G401 (cell line): Measurements from ENCODE around the gene WIPF3. TPM values are rescaled to one million over a fixed set of nuclear protein-coding genes. Genes with fewer than 3 reads are reported as not detected.

Source experiments
- DNase-seq: peaks from one replicate; pipeline ENCODE4 v3.0.0-alpha.2; 2015; ENCODE audit warnings: low spot score
- in situ Hi-C: cut with HindIII; loops from 2 replicates; pipeline ENCODE4 v1.10.0; 2016; ENCODE audit warnings: low sequenced_read_pairs, mixed read lengths
- total RNA-seq: library from RNA; depleted of rRNA; stranded (reverse); fragments of >200 nt; shearing (Covaris generic); gene quantifications from 2 replicates; pipeline ENCODE4 v1.2.3, GENCODE V29; 2014

Gene WIPF3
- total RNA-seq, 1 experiment from 2014 or later = not detected

DNA sequence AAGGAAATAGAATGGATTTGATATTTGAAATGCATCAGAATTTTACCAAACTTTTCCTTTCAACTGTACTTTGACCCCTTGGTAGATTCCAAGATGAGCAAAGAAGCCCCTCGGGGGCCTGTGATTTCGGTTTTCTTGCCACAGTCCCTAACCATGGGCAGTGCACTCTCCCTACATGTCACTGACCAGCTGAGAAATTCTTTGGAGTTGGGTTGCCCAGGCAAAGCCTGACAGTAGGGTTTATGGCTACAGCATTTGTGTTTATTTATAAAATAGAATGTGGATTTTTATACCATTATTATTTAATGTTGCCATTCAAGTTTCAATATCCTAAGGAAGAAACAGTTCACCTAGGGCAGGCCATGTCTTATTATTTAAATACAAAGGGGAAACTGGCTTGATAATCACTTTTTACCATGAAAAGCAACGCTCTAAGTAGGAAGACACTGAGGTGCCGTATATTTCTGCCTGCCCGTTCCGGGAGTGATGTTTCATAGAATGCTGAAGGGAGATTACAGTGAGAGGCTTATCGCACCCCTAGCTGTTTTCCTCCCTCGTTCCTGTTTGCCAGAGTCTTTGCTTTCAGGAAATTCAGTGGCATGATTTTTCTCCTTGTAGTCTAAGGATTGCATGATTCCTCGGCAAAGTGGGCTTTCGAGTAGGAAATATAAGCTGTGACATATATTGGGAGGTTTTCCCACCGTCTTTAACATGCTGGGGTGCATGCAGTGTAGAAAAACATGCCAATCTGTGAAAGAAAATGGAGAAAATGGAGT lies 35.8 kb downstream of the WIPF3 start:
- in situ Hi-C loops = no loop called here
- no peak for DNase-seq

DNA sequence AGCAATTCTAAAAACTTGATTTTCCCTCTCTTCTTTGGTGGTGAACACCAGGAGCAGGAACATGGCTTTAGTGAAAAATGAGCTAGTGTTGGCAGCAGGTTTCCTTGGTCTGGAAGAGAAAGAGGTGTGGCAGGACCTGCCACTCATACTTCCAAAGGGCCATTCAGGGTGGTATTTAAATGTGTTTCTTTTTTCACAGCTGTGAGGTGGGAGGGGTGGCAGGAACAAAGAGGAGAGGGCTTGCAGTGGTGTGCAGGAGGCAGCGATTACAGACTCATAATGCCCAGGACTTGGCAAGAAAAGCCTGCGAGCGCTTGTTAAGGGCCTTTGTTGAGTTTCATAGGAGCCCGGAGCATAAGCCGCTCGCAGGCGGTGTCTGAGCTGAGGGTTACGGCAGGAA lies 36.8 kb downstream of the WIPF3 start:
- in situ Hi-C loops = no loop called here
- no peak for DNase-seq

DNA sequence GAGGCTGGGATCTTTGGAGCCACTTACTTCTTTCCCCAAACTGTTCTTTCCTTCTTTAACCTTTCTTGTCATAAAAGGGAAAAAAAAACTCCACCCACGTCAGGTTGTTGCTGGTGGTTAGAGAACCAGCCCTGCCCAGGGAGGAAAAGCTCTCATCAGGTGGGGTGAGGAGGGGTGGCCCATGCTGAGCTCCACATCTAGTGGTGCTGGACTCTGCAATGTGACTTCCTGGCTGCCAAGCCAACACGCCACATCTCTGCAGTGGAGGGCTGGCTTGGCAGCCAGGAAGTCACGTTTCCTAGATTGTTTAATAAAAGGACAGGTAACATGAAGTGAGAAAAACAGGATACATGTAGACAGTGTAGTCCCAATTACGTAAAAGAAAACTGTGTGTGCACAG lies 37.4 kb downstream of the WIPF3 start:
- in situ Hi-C loops = no loop called here
- no peak for DNase-seq

DNA sequence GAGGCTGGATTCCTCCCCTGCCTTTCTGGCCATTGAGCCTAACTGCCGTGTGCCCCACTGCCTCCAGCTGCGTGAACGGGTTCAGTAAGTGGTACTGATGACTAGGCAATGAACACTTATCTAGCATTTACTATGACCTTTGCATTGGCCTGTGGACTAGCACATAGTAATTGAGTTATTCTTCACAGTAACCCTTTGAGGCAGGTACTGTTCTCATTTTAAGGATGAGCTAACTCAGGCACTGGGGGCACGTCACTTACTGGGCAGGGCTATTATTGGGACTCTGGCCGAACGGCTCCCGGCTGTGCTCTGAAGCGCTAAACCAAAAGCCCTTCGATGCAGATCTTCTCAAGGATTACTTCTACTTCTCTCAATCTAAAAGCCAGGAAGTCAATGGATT lies 38.3 kb downstream of the WIPF3 start:
- DNase-seq = no peak
- in situ Hi-C loops = no loop called here

DNA sequence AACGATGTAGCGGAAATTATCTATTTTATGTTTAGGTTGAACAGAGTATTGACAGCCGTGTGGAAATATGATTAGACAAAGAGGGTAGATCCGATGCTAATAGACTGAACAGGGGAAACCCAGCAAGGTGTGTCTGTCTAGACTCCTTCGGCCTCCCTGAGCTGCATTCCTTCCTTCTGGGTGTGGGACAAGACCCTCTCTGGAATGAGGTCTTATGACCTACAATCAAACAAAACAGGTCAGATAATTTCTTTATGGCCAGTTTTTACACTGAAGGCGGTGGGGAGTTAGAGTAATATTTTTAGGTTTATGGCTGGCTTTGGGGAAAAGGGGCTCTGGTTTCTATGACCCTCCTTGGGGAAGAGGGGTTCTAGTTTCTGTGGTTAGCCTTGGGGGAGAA lies 41.2 kb downstream of the WIPF3 start:
- no peak for DNase-seq
- in situ Hi-C loops = no loop called here

DNA sequence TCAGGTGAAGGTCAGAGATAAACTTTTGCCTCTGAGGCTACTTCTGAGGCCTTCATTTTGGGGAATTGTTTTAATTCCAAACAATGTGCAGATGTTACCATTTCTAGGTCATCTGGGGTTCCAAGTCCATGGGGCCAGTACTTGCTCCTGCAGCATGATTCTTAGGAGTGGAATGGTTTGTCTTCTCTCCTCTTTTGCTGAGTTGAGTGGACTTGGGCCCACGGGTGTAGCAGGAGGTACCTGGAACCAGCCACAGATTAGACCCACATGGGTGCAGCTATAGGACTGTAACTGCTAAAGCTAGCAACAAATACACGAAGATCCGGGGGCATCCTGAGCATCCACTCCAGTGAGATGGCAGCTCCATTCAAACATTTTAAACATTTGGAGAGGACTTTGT lies 41.6 kb downstream of the WIPF3 start:
- DNase-seq = no peak
- in situ Hi-C loops = no loop called here

DNA sequence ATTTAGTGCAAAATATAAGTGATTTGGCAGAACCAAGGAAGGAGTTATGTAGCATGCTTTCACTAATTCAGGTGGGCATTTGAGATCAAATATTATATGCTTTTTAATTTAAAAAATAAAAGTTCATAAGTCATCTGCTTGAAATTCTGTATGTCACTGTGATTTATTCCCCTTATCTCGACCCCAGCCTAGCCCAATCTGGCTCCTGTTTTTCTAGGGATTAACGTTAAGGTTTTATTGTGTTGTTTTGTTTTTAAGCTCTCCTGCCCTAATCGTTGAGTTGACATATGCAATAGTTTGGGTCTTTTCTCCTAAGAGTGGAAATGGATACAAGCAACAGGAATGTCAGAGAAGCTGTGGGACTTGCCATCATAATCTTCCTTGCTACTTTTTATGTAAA lies 42.6 kb downstream of the WIPF3 start:
- no peak for DNase-seq
- in situ Hi-C loops = no loop called here

DNA sequence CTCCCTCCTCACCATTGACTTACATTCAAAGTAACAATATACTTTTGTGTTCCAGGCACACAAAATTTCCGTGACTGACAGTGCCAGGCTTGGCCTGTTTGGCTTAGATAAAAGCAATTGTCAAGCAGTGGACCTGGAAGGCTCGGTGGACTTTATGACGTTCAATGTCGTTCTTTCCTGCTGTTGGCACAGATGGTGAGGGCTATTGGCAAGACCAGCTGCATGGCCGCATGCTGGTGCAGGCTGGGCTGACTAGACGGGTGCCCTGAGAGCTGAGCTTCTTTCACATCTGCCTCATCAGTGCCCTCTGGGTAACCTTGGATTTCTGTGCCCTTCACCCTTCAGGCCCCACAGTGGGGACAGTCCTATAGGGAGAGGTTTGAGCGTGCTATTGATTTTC lies 45.2 kb downstream of the WIPF3 start:
- no peak for DNase-seq
- in situ Hi-C loops = no loop called here

DNA sequence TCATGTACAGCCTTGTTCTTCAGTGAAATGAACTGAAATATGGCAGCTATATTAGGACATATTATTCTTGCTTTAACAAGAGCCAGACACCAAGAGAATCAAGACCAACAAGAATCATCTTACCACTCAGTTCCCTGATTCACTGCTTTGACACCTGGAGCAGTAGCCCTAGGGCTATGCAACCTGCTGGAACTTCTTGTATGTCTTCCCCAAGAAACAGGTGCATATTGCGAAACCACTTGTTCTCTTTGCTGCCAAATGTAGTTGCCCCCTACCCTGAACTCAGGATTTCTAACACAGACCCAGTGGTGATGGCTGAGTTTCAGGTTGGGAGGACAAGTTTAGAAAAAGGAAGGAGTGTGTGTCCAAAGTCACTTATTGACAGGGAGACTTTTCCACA lies 46.1 kb downstream of the WIPF3 start:
- DNase-seq = no peak
- in situ Hi-C loops = no loop called here

DNA sequence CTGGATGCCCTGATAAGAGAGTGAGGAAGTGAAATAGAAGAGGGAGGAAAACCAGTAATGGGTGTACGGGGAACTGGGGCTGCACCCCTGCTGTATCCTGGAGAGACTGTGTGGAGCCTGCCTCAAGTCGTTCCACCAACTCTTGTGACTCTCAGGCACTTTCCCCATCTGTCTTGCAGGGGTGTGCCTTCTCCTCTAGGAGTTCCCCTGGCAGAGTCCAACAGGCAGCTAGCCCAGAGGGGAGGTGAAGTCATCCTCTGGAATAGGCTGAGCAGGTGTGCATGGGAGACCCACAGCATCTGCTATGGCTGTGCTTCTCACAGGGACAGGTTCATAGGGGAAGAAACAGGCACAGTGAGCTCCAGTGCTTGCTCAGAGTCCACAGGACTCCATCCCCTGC lies 46.8 kb downstream of the WIPF3 start:
- in situ Hi-C loops = no loop called here
- no peak for DNase-seq

DNA sequence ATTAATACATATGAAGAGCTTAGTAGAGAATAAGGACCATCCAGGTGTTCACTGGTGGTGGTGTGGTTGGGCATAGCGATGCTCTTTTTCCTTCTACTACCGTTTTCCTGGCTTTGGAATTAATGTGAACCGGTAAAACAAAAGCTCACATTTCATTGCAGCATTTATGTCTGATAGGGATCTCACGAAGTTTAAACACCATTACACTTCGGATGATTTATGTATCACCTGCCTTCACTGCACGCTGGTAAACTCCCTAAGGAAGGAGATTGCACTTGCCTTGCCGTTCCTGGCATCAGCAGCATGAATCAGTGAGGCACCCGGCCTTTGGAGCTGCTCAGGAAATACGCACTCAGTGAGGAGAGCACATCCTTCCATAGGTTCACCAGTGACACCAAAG lies 47.5 kb downstream of the WIPF3 start:
- DNase-seq = no peak
- in situ Hi-C loops = no loop called here

DNA sequence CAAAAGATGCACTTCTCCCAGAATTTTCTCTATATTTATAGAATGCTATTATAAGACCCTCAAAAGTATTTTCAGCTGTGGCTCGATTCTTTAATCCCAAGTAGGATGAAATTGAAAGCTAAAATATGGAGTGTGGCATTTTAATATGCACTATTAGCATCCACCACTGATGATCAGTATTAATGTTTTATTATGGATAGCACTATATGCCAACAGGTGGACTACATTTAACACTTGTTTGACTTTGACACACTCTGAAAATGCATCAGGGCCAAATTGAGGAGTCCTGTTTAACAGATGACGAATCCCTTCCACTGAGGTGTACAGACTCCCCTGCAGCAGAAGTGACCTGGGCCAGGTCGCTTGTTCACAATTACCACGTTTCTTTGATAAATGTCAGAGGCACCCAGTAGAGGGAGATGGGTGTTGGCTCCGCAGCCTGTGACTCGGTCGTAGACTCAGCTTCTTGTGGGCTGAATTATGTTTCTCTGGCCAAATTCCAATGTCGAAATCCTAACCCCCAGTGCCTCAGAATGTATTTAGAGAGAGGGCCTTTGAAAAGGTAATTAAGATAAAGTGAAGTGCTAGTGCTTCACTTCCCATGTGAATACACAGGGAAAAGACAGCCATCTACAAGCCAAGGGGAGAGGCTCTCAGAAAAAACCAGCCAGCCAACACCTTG lies 48.1 kb downstream of the WIPF3 start:
- in situ Hi-C loops = no loop called here

DNA sequence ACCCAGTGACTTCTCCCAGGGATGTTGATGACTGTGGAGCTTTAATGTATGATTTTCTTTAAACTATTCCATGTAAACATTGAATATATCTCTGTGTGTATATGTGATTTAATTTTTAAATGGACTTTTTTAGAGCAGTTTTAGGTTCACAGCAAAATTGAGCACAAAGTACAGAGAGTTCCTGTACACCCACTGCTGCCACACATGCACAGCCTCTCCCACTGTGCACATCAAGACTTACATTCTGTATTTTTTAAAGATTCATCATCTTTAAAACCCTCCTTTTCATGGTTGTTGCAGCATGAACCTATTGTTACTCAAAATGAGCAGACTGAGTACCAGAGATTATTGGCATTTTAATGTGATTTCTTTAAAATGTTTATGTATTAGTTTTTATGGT lies 51.3 kb downstream of the WIPF3 start:
- no peak for DNase-seq
- in situ Hi-C loops = no loop called here

More for the DNA sequence above, 48.1 kb downstream of the WIPF3 start:
- no peak for DNase-seq

DNA sequence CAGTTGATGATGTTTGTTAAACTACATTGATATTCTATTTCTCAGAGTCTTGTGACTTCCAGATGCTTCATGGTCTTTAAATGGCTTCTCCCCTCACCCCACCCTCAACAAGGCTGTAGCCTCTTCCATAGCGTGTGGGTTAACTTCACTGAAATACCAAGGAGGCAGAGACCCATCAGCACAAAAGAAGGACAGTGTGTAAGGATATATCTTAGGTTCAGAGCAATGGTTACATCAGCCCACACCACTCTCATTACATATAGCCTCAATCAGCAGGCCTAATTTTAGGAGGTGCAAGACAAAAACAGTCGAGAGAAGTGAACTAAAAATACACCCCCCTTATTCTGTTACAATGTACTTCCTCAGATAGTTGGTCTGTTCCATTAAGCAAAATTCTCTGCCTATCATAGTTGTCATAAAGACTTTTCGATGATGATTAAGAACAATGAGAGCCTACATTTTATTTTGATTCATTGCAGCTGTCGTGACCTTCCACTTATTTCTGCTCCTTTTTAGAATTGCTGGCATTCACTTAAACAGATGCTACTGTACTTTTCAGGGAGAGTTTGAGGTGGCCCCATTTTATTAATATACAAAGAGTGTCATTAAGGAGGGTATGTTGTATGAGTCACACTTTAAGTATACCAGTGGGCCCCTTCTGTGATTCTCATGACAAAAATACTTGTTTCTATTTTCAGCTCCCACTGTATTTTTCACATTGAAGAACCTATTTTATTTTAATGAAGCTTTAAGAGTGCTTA lies 52.1 kb downstream of the WIPF3 start:
- in situ Hi-C loops = no loop called here
- DNase-seq = no peak

DNA sequence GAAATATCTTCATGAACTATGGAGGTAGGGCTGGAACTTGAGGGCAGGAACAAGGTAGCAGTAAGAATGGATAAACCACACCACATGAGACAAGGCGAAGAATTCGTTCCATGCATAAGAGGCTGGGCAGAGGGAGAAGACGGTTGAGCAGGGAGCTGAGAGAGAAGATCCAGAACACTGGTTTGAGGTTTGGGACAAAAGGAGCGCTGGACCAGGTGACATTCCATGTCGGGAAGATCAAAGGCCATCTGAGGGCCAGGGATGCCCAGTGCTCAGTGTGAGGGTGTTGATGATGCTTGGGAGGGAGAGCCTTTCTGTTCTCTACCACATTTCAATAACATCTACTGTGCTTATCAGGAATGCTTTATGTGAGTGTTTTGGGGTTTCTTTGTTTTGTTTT lies 52.8 kb downstream of the WIPF3 start:
- in situ Hi-C loops = no loop called here
- no peak for DNase-seq

DNA sequence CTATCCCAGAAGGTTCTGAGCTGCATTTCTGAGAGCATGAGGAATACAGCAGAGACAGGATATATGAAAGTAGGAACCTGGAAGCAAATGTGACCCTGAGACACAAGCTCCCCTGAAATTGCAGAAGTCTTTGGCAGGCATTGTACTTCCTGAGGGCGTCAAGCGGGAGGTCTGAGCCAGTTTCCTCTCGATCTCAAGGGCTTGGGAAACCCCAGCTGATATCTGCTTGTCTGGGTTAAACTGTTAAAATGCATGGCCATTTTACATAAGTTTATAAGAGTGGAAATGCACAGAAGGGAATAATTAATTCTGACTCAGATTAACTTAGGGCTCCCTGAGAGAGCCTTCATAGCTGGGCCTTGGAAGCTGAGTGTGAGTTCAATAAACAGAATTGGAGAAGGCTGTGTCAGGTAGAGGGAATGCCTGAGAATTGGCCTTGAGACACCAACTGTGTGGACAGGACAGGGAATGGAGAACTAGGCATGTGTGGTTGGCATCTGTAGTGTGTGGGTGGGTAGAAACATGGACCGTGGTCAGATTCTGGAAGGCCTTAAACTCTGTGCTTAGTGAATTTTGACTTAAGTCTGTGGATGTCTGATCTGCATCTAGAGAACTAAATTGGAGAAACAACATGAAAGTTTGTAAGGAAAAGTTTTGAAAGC lies 53.3 kb downstream of the WIPF3 start:
- DNase-seq = no peak
- in situ Hi-C loops = no loop called here

DNA sequence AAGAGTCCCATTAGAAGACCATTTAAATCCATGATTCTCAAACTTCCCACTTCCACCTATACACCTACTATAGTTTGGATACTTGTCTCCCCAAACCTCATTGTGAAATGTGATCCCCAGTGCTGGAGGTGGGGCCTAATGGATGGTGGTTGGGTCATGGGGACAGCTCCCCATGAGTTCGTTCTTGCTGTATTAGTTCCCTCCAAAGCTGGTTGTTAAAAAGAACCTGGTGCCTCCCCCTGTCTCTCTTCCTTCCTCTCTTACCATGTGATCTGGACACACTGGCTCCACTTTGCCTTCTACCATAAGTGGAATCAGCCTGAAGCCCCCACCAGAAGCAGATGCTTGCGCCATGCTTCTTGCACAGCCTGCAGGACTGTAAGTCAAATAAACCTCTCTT lies 53.9 kb downstream of the WIPF3 start:
- DNase-seq = no peak
- in situ Hi-C loops = no loop called here

DNA sequence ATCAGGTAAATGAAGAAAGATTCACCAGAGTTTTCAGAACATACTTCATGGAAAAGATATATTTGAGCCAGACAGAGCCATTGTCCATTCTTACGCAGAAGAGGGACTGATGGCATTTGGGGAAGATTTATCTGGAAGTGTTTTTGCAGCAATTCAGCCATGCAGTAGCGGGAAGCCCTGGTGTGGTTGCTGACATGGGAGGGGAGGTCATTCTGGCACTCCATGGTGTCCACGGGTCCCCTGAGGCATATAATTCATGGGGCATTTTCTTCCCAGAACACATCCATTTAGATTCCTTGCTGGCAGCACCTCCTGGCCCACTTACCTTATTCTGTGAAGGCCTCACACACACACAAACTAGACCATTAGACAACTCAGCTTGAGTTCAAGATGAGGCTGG lies 55.6 kb downstream of the WIPF3 start:
- DNase-seq = no peak
- in situ Hi-C loops = no loop called here

DNA sequence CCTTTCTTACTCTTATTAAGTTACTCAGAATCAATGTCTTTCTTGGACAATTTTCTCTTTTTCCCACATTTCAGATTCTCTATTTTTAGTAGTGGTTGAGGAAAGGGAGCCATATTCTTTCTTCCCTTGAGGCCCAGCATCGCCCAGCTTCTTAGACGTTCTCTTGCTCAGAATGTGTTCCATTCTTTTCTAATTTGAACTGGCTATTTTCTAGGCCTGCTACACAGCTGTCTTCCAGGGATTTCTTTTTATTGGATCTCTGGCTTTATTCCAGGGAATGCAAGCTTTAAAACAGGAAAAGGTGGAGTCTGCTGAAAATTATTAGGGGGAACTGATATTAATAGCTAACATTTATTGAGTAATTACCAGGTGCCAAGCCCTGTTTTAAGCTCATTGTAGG lies 58.3 kb downstream of the WIPF3 start:
- in situ Hi-C loops = no loop called here

DNA sequence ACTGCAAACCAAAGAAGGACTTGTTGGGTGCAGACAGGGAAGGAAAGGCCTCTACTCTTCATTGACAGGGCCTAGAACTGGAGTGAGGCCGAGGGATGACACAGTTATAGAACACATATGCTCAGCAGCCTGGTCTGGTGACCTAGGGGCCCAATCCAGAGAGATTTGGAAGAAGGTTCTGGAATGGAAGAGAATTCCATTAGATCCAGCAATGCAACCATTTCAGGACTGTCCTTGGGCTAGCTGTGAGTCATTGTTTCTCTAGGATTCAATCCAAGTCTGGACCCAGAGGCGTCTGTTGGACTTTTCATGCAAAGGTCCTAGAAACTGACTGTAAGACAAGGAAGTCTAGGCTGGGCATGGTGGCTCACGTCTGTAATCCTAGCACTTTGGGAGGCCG lies 59.2 kb downstream of the WIPF3 start:
- DNase-seq = no peak
- in situ Hi-C loops = no loop called here

More for the DNA sequence above, 58.3 kb downstream of the WIPF3 start:
- no peak for DNase-seq
